Measurements from ENCODE around the gene STXBP1. TPM values are rescaled to one million over a fixed set of nuclear protein-coding genes. Genes with fewer than 3 reads are reported as not detected.
A peak's percentile ranks its signal among the peaks of the same experiment; 100 is the strongest.

STXBP1 gene
- total and polyA plus RNA-seq, 2 experiments from 2014 or later = 48.6 to 50.4 TPM

- no peaks in the 10 kb centered on the region for H3K79me2 ChIP-seq (replicated peaks; ENCODE audit: insufficient read depth)
- no peaks in the 10 kb centered on the region; the same call in 1 of the 3 replicates for H3K4me1 Mint-ChIP-seq
- no peak overlapping the region for H3K4me3 Mint-ChIP-seq
- H4K20me1 ChIP-seq (replicated peaks; ENCODE audit: insufficient read depth) = no peaks in the 10 kb centered on the region; the same call in 1 of the 2 replicates
- no peaks in the 10 kb centered on the region for H3K9me2 ChIP-seq (ENCODE audit: insufficient read depth)
- no peaks in the 10 kb centered on the region for H3K9me3 Mint-ChIP-seq
- H3K4me1 ChIP-seq (ENCODE audit: insufficient read depth) = no peaks in the 10 kb centered on the region
- peaks cover 39% of the 10 kb centered on the region for H3K36me3 Mint-ChIP-seq (ENCODE audit: low read depth)
- no peak overlapping the region for H2AFZ ChIP-seq
- no peak overlapping the region for H3K4me3 ChIP-seq
- TF ChIP-seq ZNF114 (CRISPR knock-in tag; IDR thresholded peaks at IDR 0.05) (no peak), CREB1 (CRISPR knock-in tag; IDR thresholded peaks at IDR 0.05; ENCODE audit: low read depth) (no peak), ETS1 (IDR thresholded peaks at IDR 0.05) (no peak), JUNB (IDR thresholded peaks at IDR 0.05; ENCODE audit: unreplicated experiment) (no peak), NANOG (IDR thresholded peaks at IDR 0.05; ENCODE audit: borderline replicate concordance) (no peak), ZNF462 (CRISPR knock-in tag; IDR thresholded peaks at IDR 0.05) (no peak), STAT1 (IDR thresholded peaks at IDR 0.05; ENCODE audit: unreplicated experiment) (no peak), EZH2phosphoT487 (IDR thresholded peaks at IDR 0.05; ENCODE audit: unreplicated experiment) (no peak), ZNF331 (CRISPR knock-in tag; IDR thresholded peaks at IDR 0.05; ENCODE audit: low read depth) (no peak), POLR2AphosphoS5 (IDR thresholded peaks at IDR 0.05; ENCODE audit: low read depth) (no peak)
- TF ChIP-seq, protein P1, sequence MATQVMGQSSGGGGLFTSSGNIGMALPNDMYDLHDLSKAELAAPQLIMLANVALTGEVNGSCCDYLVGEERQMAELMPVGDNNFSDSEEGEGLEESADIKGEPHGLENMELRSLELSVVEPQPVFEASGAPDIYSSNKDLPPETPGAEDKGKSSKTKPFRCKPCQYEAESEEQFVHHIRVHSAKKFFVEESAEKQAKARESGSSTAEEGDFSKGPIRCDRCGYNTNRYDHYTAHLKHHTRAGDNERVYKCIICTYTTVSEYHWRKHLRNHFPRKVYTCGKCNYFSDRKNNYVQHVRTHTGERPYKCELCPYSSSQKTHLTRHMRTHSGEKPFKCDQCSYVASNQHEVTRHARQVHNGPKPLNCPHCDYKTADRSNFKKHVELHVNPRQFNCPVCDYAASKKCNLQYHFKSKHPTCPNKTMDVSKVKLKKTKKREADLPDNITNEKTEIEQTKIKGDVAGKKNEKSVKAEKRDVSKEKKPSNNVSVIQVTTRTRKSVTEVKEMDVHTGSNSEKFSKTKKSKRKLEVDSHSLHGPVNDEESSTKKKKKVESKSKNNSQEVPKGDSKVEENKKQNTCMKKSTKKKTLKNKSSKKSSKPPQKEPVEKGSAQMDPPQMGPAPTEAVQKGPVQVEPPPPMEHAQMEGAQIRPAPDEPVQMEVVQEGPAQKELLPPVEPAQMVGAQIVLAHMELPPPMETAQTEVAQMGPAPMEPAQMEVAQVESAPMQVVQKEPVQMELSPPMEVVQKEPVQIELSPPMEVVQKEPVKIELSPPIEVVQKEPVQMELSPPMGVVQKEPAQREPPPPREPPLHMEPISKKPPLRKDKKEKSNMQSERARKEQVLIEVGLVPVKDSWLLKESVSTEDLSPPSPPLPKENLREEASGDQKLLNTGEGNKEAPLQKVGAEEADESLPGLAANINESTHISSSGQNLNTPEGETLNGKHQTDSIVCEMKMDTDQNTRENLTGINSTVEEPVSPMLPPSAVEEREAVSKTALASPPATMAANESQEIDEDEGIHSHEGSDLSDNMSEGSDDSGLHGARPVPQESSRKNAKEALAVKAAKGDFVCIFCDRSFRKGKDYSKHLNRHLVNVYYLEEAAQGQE (IDR thresholded peaks at IDR 0.05; ENCODE audit: unreplicated experiment) = no peak
- TF ChIP-seq, protein P2, sequence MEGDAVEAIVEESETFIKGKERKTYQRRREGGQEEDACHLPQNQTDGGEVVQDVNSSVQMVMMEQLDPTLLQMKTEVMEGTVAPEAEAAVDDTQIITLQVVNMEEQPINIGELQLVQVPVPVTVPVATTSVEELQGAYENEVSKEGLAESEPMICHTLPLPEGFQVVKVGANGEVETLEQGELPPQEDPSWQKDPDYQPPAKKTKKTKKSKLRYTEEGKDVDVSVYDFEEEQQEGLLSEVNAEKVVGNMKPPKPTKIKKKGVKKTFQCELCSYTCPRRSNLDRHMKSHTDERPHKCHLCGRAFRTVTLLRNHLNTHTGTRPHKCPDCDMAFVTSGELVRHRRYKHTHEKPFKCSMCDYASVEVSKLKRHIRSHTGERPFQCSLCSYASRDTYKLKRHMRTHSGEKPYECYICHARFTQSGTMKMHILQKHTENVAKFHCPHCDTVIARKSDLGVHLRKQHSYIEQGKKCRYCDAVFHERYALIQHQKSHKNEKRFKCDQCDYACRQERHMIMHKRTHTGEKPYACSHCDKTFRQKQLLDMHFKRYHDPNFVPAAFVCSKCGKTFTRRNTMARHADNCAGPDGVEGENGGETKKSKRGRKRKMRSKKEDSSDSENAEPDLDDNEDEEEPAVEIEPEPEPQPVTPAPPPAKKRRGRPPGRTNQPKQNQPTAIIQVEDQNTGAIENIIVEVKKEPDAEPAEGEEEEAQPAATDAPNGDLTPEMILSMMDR (conservative IDR thresholded peaks at IDR 0.05; ENCODE audit: low read depth in 2 of 2) = no peak
- ATAC-seq (no peak), DNase-seq (ENCODE audit: low spot score) (no peak)
- H3F3A ChIP-seq (replicated peaks; ENCODE audit: low read depth) = 0 out of 2 replicates have a peak, but pooled peaks cover 5% of the 10 kb centered on the region
- no peaks in the 10 kb centered on the region for H3K27me3 ChIP-seq (ENCODE audit: insufficient read depth)
- no peak overlapping the region for H3K27ac ChIP-seq (ENCODE audit: low read depth)
- peak overlapping the region; percentile 9; the same call in 1 of the 2 replicates for H3K27ac Mint-ChIP-seq
- H3K27me3 Mint-ChIP-seq (ENCODE audit: insufficient read depth, low read depth, poor library complexity) = no peaks in the 10 kb centered on the region
- H3K36me3 ChIP-seq (ENCODE audit: insufficient read depth) = peaks cover 32% of the 10 kb centered on the region
- H3K4me2 ChIP-seq = no peak overlapping the region
Measured at GRCh38 chr9:127662617-127663016, 50.5 kb downstream of the STXBP1 start.

All from GM23338 (cell line).